Gastroesophageal sphincter (tissue), 4 donors: Measurements from ENCODE around the gene PCDHA13. TPM values are rescaled to one million over a fixed set of nuclear protein-coding genes. Genes with fewer than 3 reads are reported as not detected.
"Not testable (repeated sequence)": the region's sequence is repeated elsewhere in the genome, so short reads cannot be mapped to it uniquely, and the experiment has no call there.

Experiments used
- ATAC-seq: fragments of 150-250 bp; one replicate; pipeline ENCODE4 v1.9.1; 2016; ENCODE audit warnings: mild to moderate bottlenecking, moderate library complexity
- H3K27ac ChIP-seq, 4 donors: fragments of 200-600 bp; sonication (generic) in 3 of 4; 1 replicate in 3 of 4; 2 replicates in 1 of 4; pipeline ENCODE4 v1.5.1; 2016 to 2019
- H3K27me3 ChIP-seq: fragments of 200-600 bp; sonication (generic); one replicate; pipeline ENCODE4 v1.5.1; 2019
- H3K36me3 ChIP-seq, 2 donors: fragments of 200-600 bp; sonication (generic); one replicate each; pipeline ENCODE4 v1.5.1; 2019; ENCODE audit warnings: control low read depth in 1 of 2
- H3K4me1 ChIP-seq, 3 donors: fragments of 200-600 bp; sonication (generic); 1 replicate in 2 of 3; 2 replicates in 1 of 3; pipeline ENCODE4 v1.5.1; 2016 to 2019; ENCODE audit warnings: control low read depth in 2 of 3
- H3K4me3 ChIP-seq, 2 donors: fragments of 200-600 bp; sonication (generic); one replicate each; pipeline ENCODE4 v1.5.1; 2019; ENCODE audit warnings: mild to moderate bottlenecking in 1 of 2, moderate library complexity in 1 of 2
- H3K9me3 ChIP-seq, 3 donors: fragments of 200-600 bp; sonication (generic); one replicate each; pipeline ENCODE4 v1.5.1; 2017 to 2019; ENCODE audit warnings: control low read depth in 2 of 3
- CTCF ChIP-seq, 4 experiments: fragments of 200-600 bp in 2 of 4; fragments of 450-650 bp in 2 of 4; sonication (generic) in 1 of 4; IDR thresholded peaks; one replicate each; pipeline ENCODE4 v1.5.1; 2017 to 2019; ENCODE audit warnings: antibody characterized with exemption in 4 of 4, mild to moderate bottlenecking in 2 of 4, moderate library complexity in 2 of 4
- EP300 ChIP-seq: sonication (generic); formaldehyde crosslinking; IDR thresholded peaks from one replicate; pipeline ENCODE4 v1.6.1; 2017; ENCODE audit warnings: antibody characterized with exemption, mild to moderate bottlenecking
- POLR2A ChIP-seq, 2 donors: fragments of 450-650 bp; IDR thresholded peaks; one replicate each; pipeline ENCODE4 v1.6.1; 2017; ENCODE audit warnings: antibody characterized with exemption in 2 of 2, mild to moderate bottlenecking in 2 of 2, moderate library complexity in 1 of 2
- POLR2AphosphoS5 ChIP-seq: sonication (generic); formaldehyde crosslinking; IDR thresholded peaks from one replicate; pipeline ENCODE4 v1.6.1; 2017; ENCODE audit warnings: antibody characterized with exemption
- WGBS, 2 donors: methylation state at CpG; one replicate each; pipeline ENCODE4 v1.1.5; 2018; ENCODE audit warnings: low coverage in 1 of 2; 5-methylcytosine and 5-hydroxymethylcytosine counted together
- total RNA-seq, 4 donors: library from RNA; depleted of rRNA; stranded (reverse); fragments of >200 nt; gene quantifications; one replicate each; pipeline ENCODE4 v1.1.0, GENCODE V29; 2016

PCDHA13 gene
- total RNA-seq = 1 to 10 TPM in 2 of 4 donors, under 1 TPM in 2; 0.22 to 2.5 (median 0.79) TPM

- H3K4me3 ChIP-seq = peak within 1 kb of the TSS; percentile 17 to 46
- peaks cover 0 to 43% (median 0%) of the 10 kb centered on the region in 3 donors for H3K9me3 ChIP-seq
- WGBS, 2 donors = 4 to 8% methylated on average over 14 to 17 of the region's 35 CpGs
- no peak for TF ChIP-seq POLR2A (IDR thresholded peaks at IDR 0.05)
- TF ChIP-seq CTCF (IDR thresholded peaks at IDR 0.05) = peak in 3 of 4 experiments; percentile 33 to 66 (median 59)
- H3K36me3 ChIP-seq = no peaks in the 10 kb centered on the region
- peaks cover 49% of the 10 kb centered on the region for H3K27me3 ChIP-seq
- H3K4me1 ChIP-seq = no peaks in the 10 kb centered on the region
- peak within 1 kb of the TSS in 2 of 4 donors; percentile 45 to 48 for H3K27ac ChIP-seq
- no peak for ATAC-seq
These were observed at the start of gene PCDHA13 for GRCh38 chr5:140881889-140882590. TSS of gene PCDHA13 (plus strand) at chr5:140882124. CDS start at chr5:140882269, 145 bp downstream.

- H3K27me3 ChIP-seq = peaks cover 80% of the 10 kb centered on the region
- WGBS, 2 donors = 8 to 17% methylated on average over 6 to 8 of the region's 8 CpGs
- H3K36me3 ChIP-seq = no peaks in the 10 kb centered on the region
- no peak for TF ChIP-seq EP300
- TF ChIP-seq POLR2A (IDR thresholded peaks at IDR 0.05) = no peak
- TF ChIP-seq CTCF (IDR thresholded peaks at IDR 0.05) = no peak
- no peak for TF ChIP-seq POLR2AphosphoS5
- H3K4me3 ChIP-seq = peak within 1 kb of the TSS in 1 of 2 donors; percentile 19
- H3K27ac ChIP-seq = no peak within 1 kb of the TSS
- H3K9me3 ChIP-seq = peaks cover 0 to 53% (median 0%) of the 10 kb centered on the region in 3 donors
- H3K4me1 ChIP-seq = no peaks in the 10 kb centered on the region
- no peak for ATAC-seq
These were observed 47.9 kb upstream of the PCDHA13 start, which contains the start of gene PCDHA7 for GRCh38 chr5:140833993-140834392. TSS of gene PCDHA7 (plus strand) at chr5:140834269. CDS start at chr5:140834384, 115 bp downstream.

- 7% methylated on average over 7 of the region's 38 CpGs; no CpG with 5 or more reads in 1 of the 2 donors for WGBS, 2 donors
- H3K9me3 ChIP-seq = peaks cover 0 to 51% (median 0%) of the 10 kb centered on the region in 3 donors
- H3K27ac ChIP-seq, ATAC-seq, H3K4me1 ChIP-seq, H3K36me3 ChIP-seq: not testable (repeated sequence)
- H3K27me3 ChIP-seq = peaks cover 80% of the 10 kb centered on the region
- H3K4me3 ChIP-seq = peak overlapping the region in 1 of 2 donors; percentile 19
These were observed 47.4 kb upstream of the PCDHA13 start for GRCh38 chr5:140834439-140835008.

GRCh38 chr5:140835622-140836510 is 46.1 kb upstream of the PCDHA13 start:
- no peak for ATAC-seq
- no peaks in the 10 kb centered on the region for H3K36me3 ChIP-seq
- no peak overlapping the region for H3K4me3 ChIP-seq
- peaks cover 0 to 50% (median 0%) of the 10 kb centered on the region in 3 donors for H3K9me3 ChIP-seq
- no peak for TF ChIP-seq POLR2A (IDR thresholded peaks at IDR 0.05)
- TF ChIP-seq CTCF (IDR thresholded peaks at IDR 0.05) = no peak
- no peak for TF ChIP-seq POLR2AphosphoS5
- no peak for TF ChIP-seq EP300
- 62% methylated on average over 10 of the region's 103 CpGs; no CpG with 5 or more reads in 1 of the 2 donors for WGBS, 2 donors
- H3K4me1 ChIP-seq = no peaks in the 10 kb centered on the region
- H3K27ac ChIP-seq = no peak overlapping the region
- H3K27me3 ChIP-seq = peaks cover 81% of the 10 kb centered on the region
